Sigmoid colon (tissue), 4 donors: ENCODE measurements around the gene MYH9.

ENCODE experiments used
- CTCF ChIP-seq, 4 experiments: fragments of 450-650 bp in 3 of 4; fragments of 200-600 bp in 1 of 4; IDR thresholded peaks; one replicate each; pipeline ENCODE4 v1.5.1; 2016 to 2019; ENCODE audit warnings: antibody characterized with exemption in 4 of 4, mild to moderate bottlenecking in 3 of 4, moderate library complexity in 2 of 4
- EP300 ChIP-seq, 4 donors: sonication (generic); formaldehyde crosslinking; IDR thresholded peaks; one replicate each; pipeline ENCODE4 v1.6.1; 2017; ENCODE audit warnings: antibody characterized with exemption in 4 of 4
- POLR2A ChIP-seq, 2 donors: fragments of 450-650 bp; IDR thresholded peaks; one replicate each; pipeline ENCODE4 v1.6.1; 2016; ENCODE audit warnings: antibody characterized with exemption in 2 of 2, mild to moderate bottlenecking in 2 of 2, moderate library complexity in 2 of 2
- POLR2AphosphoS5 ChIP-seq, 4 donors: sonication (generic); formaldehyde crosslinking; IDR thresholded peaks; one replicate each; pipeline ENCODE4 v1.6.1; 2017; ENCODE audit warnings: antibody characterized with exemption in 4 of 4

DNA sequence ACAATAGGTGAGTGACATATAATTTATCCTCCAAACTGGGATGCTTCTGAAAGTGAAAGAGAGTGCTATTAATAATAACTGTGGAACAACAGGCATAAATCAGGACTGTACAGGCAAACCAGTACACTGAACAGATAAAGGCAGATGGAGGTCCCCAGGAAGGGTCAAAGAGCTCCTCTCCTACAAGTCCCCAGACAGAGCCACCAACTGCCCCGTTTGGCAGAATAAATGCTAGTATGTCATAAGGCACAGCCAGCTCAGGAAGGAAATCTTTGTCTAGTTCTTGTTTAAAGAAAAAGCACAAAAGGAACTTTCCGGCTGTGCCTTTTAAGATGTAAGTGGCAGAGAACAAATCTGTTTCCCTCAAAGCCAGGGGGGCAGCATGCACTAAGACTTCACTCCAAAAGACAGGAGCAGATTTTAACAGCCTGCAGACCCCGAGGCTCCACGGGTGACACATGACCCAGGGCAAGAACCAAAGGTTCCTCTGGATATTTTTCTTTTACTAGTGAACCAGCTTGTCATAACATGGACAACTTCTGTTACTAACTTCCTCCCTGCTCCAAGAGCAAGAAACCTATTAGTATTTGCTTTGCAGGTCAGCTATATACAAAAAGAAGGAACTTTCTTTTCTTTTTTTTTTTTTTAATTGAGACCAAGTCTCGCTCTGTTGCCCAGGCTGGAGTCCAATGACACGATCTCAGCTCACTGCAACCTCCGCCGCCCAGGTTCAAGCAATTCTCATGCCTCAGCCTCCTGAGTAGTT, 50.2 kb downstream of the MYH9 start:
- TF ChIP-seq CTCF (IDR thresholded peaks at IDR 0.05) (no peak), POLR2AphosphoS5 (IDR thresholded peaks at IDR 0.05) (peak in 3 of 4 donors; percentile 25 to 67 (median 56)), POLR2A (IDR thresholded peaks at IDR 0.05) (no peak), EP300 (IDR thresholded peaks at IDR 0.05) (no peak)
